Measurements from ENCODE around the gene RGS6.

- TF ChIP-seq, protein P1, sequence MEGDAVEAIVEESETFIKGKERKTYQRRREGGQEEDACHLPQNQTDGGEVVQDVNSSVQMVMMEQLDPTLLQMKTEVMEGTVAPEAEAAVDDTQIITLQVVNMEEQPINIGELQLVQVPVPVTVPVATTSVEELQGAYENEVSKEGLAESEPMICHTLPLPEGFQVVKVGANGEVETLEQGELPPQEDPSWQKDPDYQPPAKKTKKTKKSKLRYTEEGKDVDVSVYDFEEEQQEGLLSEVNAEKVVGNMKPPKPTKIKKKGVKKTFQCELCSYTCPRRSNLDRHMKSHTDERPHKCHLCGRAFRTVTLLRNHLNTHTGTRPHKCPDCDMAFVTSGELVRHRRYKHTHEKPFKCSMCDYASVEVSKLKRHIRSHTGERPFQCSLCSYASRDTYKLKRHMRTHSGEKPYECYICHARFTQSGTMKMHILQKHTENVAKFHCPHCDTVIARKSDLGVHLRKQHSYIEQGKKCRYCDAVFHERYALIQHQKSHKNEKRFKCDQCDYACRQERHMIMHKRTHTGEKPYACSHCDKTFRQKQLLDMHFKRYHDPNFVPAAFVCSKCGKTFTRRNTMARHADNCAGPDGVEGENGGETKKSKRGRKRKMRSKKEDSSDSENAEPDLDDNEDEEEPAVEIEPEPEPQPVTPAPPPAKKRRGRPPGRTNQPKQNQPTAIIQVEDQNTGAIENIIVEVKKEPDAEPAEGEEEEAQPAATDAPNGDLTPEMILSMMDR (conservative IDR thresholded peaks at IDR 0.05; ENCODE audit: low read depth, low read length) = no peak
- TF ChIP-seq EZH2 (IDR thresholded peaks at IDR 0.05; ENCODE audit: low read length, unreplicated experiment) = no peak
- no peak for TF ChIP-seq EZH2phosphoT487 (IDR thresholded peaks at IDR 0.05; ENCODE audit: borderline replicate concordance, low read length)
These were observed 64.4 kb downstream of the RGS6 start for GRCh38 chr14:71996610-71997009.
